KOPT-K1 (cell line): ENCODE measurements around the gene SLC16A11.

Experiments
- H3K27ac ChIP-seq: fragments of 200-600 bp; sonication (generic); 2 replicates; pipeline ENCODE4 v1.5.1; 2016; ENCODE audit warnings: antibody characterized with exemption, mild to moderate bottlenecking, low read depth, low read length; ENCODE audit not compliant: poor library complexity, severe bottlenecking
- H3K36me3 ChIP-seq: fragments of 200-600 bp; sonication (generic); 2 replicates; pipeline ENCODE4 v1.5.1; 2017; ENCODE audit warnings: antibody characterized with exemption, mild to moderate bottlenecking, low read length, moderate library complexity; ENCODE audit not compliant: insufficient read depth
- H3K9me3 ChIP-seq: fragments of 200-600 bp; sonication (generic); 2 replicates; pipeline ENCODE4 v1.5.1; 2017; ENCODE audit warnings: antibody characterized with exemption, low read length, mild to moderate bottlenecking; ENCODE audit not compliant: insufficient read depth, poor library complexity, severe bottlenecking

The SLC16A11 gene

GRCh38 chr17:7011415-7011814, 32.5 kb downstream of the SLC16A11 start:
- peak overlapping the region; percentile 92 for H3K27ac ChIP-seq
- H3K9me3 ChIP-seq = no peaks in the 10 kb centered on the region
- peaks cover 12% of the 10 kb centered on the region; the same call in 1 of the 2 replicates for H3K36me3 ChIP-seq

- Histone ChIP-seq H3K9me3 (no peaks in the 10 kb centered on the region), H3K36me3 (peaks cover 12% of the 10 kb centered on the region; the same call in 1 of the 2 replicates), H3K27ac (no peak overlapping the region)
These were observed 33.4 kb downstream of the SLC16A11 start for GRCh38 chr17:7010523-7010922.

- H3K27ac ChIP-seq = no peak overlapping the region
- H3K9me3 ChIP-seq = no peaks in the 10 kb centered on the region
These were observed 36.7 kb downstream of the SLC16A11 start for GRCh38 chr17:7007143-7007542.

GRCh38 chr17:7005716-7006115, 38.2 kb downstream of the SLC16A11 start:
- peaks cover 43% of the 10 kb centered on the region for H3K36me3 ChIP-seq
- no peaks in the 10 kb centered on the region for H3K9me3 ChIP-seq
- H3K27ac ChIP-seq = no peak overlapping the region

More at GRCh38 chr17:7007143-7007542, 36.7 kb downstream of the SLC16A11 start:
- H3K36me3 ChIP-seq = peaks cover 28% of the 10 kb centered on the region

GRCh38 chr17:7004398-7005253, 39.3 kb downstream of the SLC16A11 start:
- H3K36me3 ChIP-seq = peaks cover 50% of the 10 kb centered on the region
- H3K9me3 ChIP-seq = no peaks in the 10 kb centered on the region
- H3K27ac ChIP-seq = no peak overlapping the region

GRCh38 chr17:7003745-7004144, 40.1 kb downstream of the SLC16A11 start:
- Histone ChIP-seq H3K27ac (no peak overlapping the region), H3K9me3 (no peaks in the 10 kb centered on the region), H3K36me3 (peaks cover 54% of the 10 kb centered on the region)

GRCh38 chr17:7002288-7003047, 41.4 kb downstream of the SLC16A11 start:
- Histone ChIP-seq H3K36me3 (peaks cover 66% of the 10 kb centered on the region), H3K27ac (no peak overlapping the region), H3K9me3 (no peaks in the 10 kb centered on the region)

GRCh38 chr17:7001318-7001961, 42.5 kb downstream of the SLC16A11 start:
- no peaks in the 10 kb centered on the region for H3K9me3 ChIP-seq
- H3K36me3 ChIP-seq = peaks cover 70% of the 10 kb centered on the region
- H3K27ac ChIP-seq = no peak overlapping the region

GRCh38 chr17:6998855-6999508, 44.9 kb downstream of the SLC16A11 start:
- Histone ChIP-seq H3K36me3 (peaks cover 78% of the 10 kb centered on the region), H3K9me3 (no peaks in the 10 kb centered on the region), H3K27ac (no peak overlapping the region)

GRCh38 chr17:6997171-6997570, 46.7 kb downstream of the SLC16A11 start:
- H3K36me3 ChIP-seq = peaks cover 62% of the 10 kb centered on the region
- H3K9me3 ChIP-seq = no peaks in the 10 kb centered on the region
- no peak overlapping the region for H3K27ac ChIP-seq

GRCh38 chr17:6996256-6997011, 47.5 kb downstream of the SLC16A11 start:
- H3K27ac ChIP-seq = no peak overlapping the region
- no peaks in the 10 kb centered on the region for H3K9me3 ChIP-seq
- peaks cover 54% of the 10 kb centered on the region for H3K36me3 ChIP-seq

GRCh38 chr17:6995500-6996255, 48.2 kb downstream of the SLC16A11 start, which contains the start of gene ALOX12:
ALOX12 (plus strand) TSS chr17:6996049; CDS start chr17:6996118, 69 bp downstream.
- Histone ChIP-seq H3K36me3 (peaks cover 47% of the 10 kb centered on the region; the same call in 1 of the 2 replicates), H3K9me3 (no peaks in the 10 kb centered on the region), H3K27ac (no peak within 1 kb of the TSS)

- no peaks in the 10 kb centered on the region for H3K9me3 ChIP-seq
- H3K36me3 ChIP-seq = peaks cover 37% of the 10 kb centered on the region; the same call in 1 of the 2 replicates
- no peak overlapping the region for H3K27ac ChIP-seq
These were observed 49.1 kb downstream of the SLC16A11 start for GRCh38 chr17:6994666-6995256.
